Measurements from ENCODE around the gene TBXT. TPM values are rescaled to one million over a fixed set of nuclear protein-coding genes. Genes with fewer than 3 reads are reported as not detected.
"Not testable (repeated sequence)": the region's sequence is repeated elsewhere in the genome, so short reads cannot be mapped to it uniquely, and the experiment has no call there.

TBXT gene
- total RNA-seq, 2 donors from 2014 or later = not detected

- H3K27ac Mint-ChIP-seq = no peak overlapping the region
- ATAC-seq (replicated peaks in 1 of 2) (no peak), DNase-seq (no peak)
- no peak overlapping the region for H3K4me3 Mint-ChIP-seq
- peaks cover 57% of the 10 kb centered on the region for H3K27me3 Mint-ChIP-seq (ENCODE audit: low read depth)
- no peaks in the 10 kb centered on the region for H3K9me3 Mint-ChIP-seq
- peaks cover 0 to 4% of the 10 kb centered on the region in 2 donors for H3K36me3 Mint-ChIP-seq (ENCODE audit: insufficient read depth in 2 of 2)
- peaks cover 23% of the 10 kb centered on the region for H3K4me1 Mint-ChIP-seq (ENCODE audit: low read depth)
Measured at GRCh38 chr6:166165558-166166313, 1.9 kb downstream of the TBXT start.

DNA sequence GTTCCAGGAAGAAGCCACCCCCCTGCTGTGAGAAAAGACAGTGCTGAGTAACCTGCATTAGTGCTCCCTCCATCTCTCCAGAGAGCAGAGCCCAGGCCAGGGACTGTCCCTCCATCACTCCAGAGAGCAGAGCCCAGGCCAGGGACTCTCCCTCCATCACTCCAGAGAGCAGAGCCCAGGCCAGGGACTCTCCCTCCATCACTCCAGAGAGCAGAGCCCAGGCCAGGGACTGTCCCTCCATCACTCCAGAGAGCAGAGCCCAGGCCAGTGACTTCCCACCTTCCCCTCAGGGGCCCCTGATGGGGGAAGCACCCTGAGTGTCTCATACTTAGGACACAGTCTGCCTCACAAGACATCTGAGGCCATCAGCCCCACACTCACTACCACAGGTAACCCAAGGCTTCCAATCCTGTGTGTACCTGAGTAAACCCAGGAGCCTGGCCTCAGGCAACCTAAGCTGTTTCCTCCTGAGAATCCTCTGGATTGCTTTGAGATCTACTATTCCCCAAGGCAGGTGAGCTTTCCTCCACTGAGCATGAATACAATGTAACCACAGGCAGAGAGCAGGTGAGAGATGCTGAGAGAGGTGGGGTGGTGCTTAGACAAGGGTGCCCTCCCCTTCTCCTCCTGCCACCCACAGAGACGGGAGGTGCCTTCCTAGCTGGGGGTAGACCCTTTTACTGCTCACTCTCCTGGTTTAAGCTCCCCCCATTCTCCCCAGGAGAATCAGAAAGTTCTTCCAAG lies 4.9 kb downstream of the TBXT start:
- ATAC-seq (replicated peaks in 1 of 2) = peak; percentile 67 to 80

GRCh38 chr6:166157930-166158617 lies 9.6 kb downstream of the TBXT start:
- no peak for DNase-seq
- Mint-ChIP-seq H3K4me3 (no peak overlapping the region), H3K27ac (no peak overlapping the region), H3K36me3 (ENCODE audit: insufficient read depth in 2 of 2) (no peaks in the 10 kb centered on the region), H3K27me3 (ENCODE audit: low read depth) (peaks cover under 1% of the 10 kb centered on the region), H3K9me3 (no peaks in the 10 kb centered on the region), H3K4me1 (ENCODE audit: low read depth) (peaks cover 10% of the 10 kb centered on the region)
- no peak for ATAC-seq (replicated peaks in 1 of 2)

More for the DNA sequence above, 4.9 kb downstream of the TBXT start:
- DNase-seq = no peak
- Mint-ChIP-seq H3K27ac (no peak overlapping the region), H3K36me3 (ENCODE audit: insufficient read depth in 2 of 2) (no peaks in the 10 kb centered on the region), H3K4me1 (ENCODE audit: low read depth) (peaks cover 16% of the 10 kb centered on the region), H3K9me3 (no peaks in the 10 kb centered on the region), H3K4me3 (no peak overlapping the region), H3K27me3 (ENCODE audit: low read depth) (peaks cover 34% of the 10 kb centered on the region)

GRCh38 chr6:166156942-166157341 lies 10.7 kb downstream of the TBXT start:
- Mint-ChIP-seq H3K36me3 (ENCODE audit: insufficient read depth in 2 of 2) (no peaks in the 10 kb centered on the region), H3K9me3 (peaks cover under 1 to 2% of the 10 kb centered on the region in 2 donors), H3K27me3 (ENCODE audit: low read depth) (no peaks in the 10 kb centered on the region), H3K4me1 (ENCODE audit: low read depth) (no peaks in the 10 kb centered on the region), H3K4me3 (no peak overlapping the region), H3K27ac (no peak overlapping the region)
- DNase-seq (no peak), ATAC-seq (replicated peaks in 1 of 2) (no peak)

- no peaks in the 10 kb centered on the region for H3K4me1 Mint-ChIP-seq (ENCODE audit: low read depth)
- no peak overlapping the region for H3K27ac Mint-ChIP-seq
- peaks cover 5 to 7% of the 10 kb centered on the region in 2 donors for H3K9me3 Mint-ChIP-seq
- peaks cover 2 to 4% of the 10 kb centered on the region in 2 donors for H3K36me3 Mint-ChIP-seq (ENCODE audit: insufficient read depth in 2 of 2)
- DNase-seq (no peak), ATAC-seq (replicated peaks in 1 of 2) (no peak)
- no peaks in the 10 kb centered on the region for H3K27me3 Mint-ChIP-seq (ENCODE audit: low read depth)
- H3K4me3 Mint-ChIP-seq = no peak overlapping the region
Measured at GRCh38 chr6:166153966-166154365, 13.7 kb downstream of the TBXT start.

DNA sequence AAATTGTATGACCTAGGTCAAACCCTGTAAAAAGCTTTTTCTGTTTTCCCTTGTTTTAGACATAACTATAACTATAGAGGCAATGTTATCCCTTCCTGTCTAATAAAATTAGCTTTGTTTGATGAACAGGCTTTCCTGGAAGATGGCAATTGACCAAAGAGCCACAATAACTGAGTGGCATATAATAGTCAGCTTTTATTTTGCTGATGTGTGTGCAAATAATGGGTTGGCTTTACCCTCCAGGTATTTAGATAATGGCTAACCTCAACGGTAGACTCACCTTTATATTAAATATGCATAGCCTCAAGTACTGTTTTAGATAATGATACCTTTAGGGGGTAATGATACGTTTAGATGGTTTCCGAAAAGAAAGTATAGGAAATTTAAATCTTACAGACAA lies 15.0 kb downstream of the TBXT start:
- Mint-ChIP-seq H3K9me3 (peaks cover 5 to 7% of the 10 kb centered on the region in 2 donors), H3K27ac (no peak overlapping the region), H3K36me3 (ENCODE audit: insufficient read depth in 2 of 2) (peaks cover 2 to 4% of the 10 kb centered on the region in 2 donors), H3K27me3 (ENCODE audit: low read depth) (no peaks in the 10 kb centered on the region), H3K4me3 (no peak overlapping the region), H3K4me1 (ENCODE audit: low read depth) (no peaks in the 10 kb centered on the region)
- ATAC-seq (replicated peaks in 1 of 2) = no peak
- no peak for DNase-seq

DNA sequence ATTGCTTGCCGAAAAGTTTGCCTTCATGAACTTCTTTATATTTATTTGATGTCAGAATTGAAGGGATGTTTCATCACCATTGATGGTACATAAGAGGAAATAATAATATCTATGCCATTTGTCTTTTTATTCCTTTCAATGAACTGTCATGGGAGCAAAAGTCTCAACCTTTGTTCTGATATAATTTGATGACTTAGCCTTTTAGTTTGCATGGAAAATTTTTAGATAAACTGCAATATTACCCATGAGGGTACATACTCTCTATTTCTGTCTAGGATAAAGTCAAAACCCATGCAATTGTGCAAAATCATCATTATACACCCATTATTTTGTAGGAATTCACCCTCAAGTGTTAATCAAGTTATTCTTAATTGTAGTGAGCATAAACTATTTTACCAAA lies 15.9 kb downstream of the TBXT start:
- DNase-seq (no peak), ATAC-seq (replicated peaks in 1 of 2) (no peak)
- H3K9me3 Mint-ChIP-seq = peaks cover 5 to 7% of the 10 kb centered on the region in 2 donors
- H3K27me3 Mint-ChIP-seq (ENCODE audit: low read depth) = no peaks in the 10 kb centered on the region
- H3K4me1 Mint-ChIP-seq (ENCODE audit: low read depth) = no peaks in the 10 kb centered on the region
- no peak overlapping the region for H3K27ac Mint-ChIP-seq
- H3K4me3 Mint-ChIP-seq = no peak overlapping the region
- peaks cover 2 to 4% of the 10 kb centered on the region in 2 donors for H3K36me3 Mint-ChIP-seq (ENCODE audit: insufficient read depth in 2 of 2)

- Mint-ChIP-seq H3K27ac (no peak overlapping the region), H3K4me1 (ENCODE audit: low read depth) (no peaks in the 10 kb centered on the region), H3K4me3 (no peak overlapping the region), H3K36me3 (ENCODE audit: insufficient read depth in 2 of 2) (no peaks in the 10 kb centered on the region), H3K9me3 (peaks cover 0 to 2% of the 10 kb centered on the region in 2 donors), H3K27me3 (ENCODE audit: low read depth) (peaks cover 10% of the 10 kb centered on the region)
- no peak for ATAC-seq (replicated peaks in 1 of 2)
- DNase-seq = no peak
Measured at GRCh38 chr6:166145751-166146150, 21.9 kb downstream of the TBXT start.

- peaks cover 10% of the 10 kb centered on the region for H3K27me3 Mint-ChIP-seq (ENCODE audit: low read depth)
- H3K27ac Mint-ChIP-seq = no peak overlapping the region
- H3K4me3 Mint-ChIP-seq = no peak overlapping the region
- H3K36me3 Mint-ChIP-seq (ENCODE audit: insufficient read depth in 2 of 2) = no peaks in the 10 kb centered on the region
- no peaks in the 10 kb centered on the region for H3K4me1 Mint-ChIP-seq (ENCODE audit: low read depth)
- DNase-seq = no peak
- no peaks in the 10 kb centered on the region for H3K9me3 Mint-ChIP-seq
- no peak for ATAC-seq (replicated peaks in 1 of 2)
Measured at GRCh38 chr6:166143011-166143410, 24.6 kb downstream of the TBXT start.

DNA sequence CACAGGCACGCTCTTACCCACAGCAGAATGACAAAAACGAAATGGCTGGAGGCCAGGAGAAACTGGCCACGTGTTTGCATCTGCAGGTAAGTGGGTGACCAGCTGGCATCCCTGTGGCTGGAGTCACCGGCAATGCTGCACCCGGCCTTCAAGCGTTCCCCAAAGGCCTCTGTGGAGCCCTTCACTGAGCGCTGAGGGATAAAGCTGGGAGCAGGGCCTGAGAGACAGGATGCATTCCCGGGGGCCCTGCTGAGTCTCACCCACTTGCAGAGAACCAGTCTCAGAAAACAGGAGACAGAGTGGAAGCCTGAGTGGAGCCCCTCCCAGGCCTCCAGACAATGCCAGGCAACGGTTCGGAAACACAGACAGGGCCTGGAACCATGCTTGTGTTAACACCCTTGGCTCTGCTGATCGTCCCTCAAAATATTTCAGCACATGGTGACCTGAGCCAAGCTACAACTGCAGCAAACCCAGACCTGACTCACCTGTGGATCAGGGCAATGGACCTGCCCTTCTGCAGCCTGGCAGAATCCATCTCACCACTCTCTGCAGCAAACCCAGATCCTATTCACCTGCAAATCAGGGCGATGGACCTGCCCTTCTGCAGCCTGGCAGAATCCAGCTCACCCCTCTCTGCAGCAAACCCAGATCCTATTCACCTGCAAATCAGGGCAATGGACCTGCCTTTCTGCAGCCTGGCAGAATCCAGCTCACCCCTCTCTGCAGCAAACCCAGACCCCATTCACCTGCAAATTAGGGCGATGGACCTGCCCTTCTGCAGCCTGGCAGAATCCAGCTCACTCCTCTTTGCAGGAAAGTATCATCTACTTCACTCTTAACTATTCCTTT lies 39.8 kb downstream of the TBXT start:
- no peaks in the 10 kb centered on the region for H3K36me3 Mint-ChIP-seq (ENCODE audit: insufficient read depth in 2 of 2)
- ATAC-seq (replicated peaks in 1 of 2) = no peak
- no peak overlapping the region for H3K27ac Mint-ChIP-seq
- no peaks in the 10 kb centered on the region for H3K4me1 Mint-ChIP-seq (ENCODE audit: low read depth)
- no peak for DNase-seq
- no peak overlapping the region for H3K4me3 Mint-ChIP-seq
- no peaks in the 10 kb centered on the region for H3K9me3 Mint-ChIP-seq
- peaks cover 56% of the 10 kb centered on the region for H3K27me3 Mint-ChIP-seq (ENCODE audit: low read depth)

DNA sequence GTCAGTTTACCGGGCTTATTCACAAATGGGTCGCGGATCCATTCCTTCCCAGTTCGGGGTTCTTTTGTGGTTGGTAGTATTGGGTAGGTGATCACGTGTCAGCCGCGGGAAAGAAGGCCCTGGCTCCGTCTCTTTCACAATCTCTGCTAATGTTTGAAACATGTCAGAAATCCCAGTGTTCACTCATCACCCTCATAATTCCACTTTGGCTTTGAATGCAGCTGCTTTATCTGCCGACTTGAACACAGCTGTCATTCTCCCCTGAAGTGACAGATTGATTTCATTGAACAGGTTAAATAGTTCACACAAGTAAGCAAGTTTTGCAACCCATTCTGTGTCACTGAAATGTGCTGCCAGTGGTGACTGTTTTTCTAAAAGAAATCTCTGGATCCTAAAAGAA lies 44.5 kb downstream of the TBXT start:
- H3K27me3 Mint-ChIP-seq (ENCODE audit: low read depth) = peaks cover 43% of the 10 kb centered on the region
- H3K4me1 Mint-ChIP-seq (ENCODE audit: low read depth); ATAC-seq (replicated peaks in 1 of 2); H3K36me3 Mint-ChIP-seq (ENCODE audit: insufficient read depth in 2 of 2); H3K4me3 Mint-ChIP-seq; H3K27ac Mint-ChIP-seq; DNase-seq; H3K9me3 Mint-ChIP-seq: not testable (repeated sequence)

DNA sequence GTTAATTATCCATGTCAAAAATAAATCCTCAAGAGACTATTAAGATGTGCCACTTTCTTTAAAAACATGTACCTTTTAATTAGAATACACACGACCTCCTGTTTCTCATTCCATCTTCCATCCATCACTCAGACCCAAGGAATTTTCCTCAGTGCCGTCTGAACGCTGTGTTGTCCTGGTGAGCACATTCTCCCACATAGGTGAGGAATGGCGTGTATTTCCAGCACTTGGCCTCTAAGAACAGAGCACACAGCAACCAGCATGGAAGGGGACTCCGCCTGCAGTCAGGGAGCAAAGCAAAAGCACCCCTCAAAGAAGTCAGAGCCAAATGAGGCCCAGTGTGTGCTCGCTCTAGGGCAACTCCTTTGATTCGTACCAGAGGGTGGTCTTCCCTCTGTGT lies 45.9 kb downstream of the TBXT start:
- DNase-seq (no peak), ATAC-seq (replicated peaks in 1 of 2) (no peak)
- Mint-ChIP-seq H3K4me1 (ENCODE audit: low read depth) (no peaks in the 10 kb centered on the region), H3K27ac (no peak overlapping the region), H3K9me3 (no peaks in the 10 kb centered on the region), H3K27me3 (ENCODE audit: low read depth) (peaks cover 32% of the 10 kb centered on the region), H3K4me3 (no peak overlapping the region), H3K36me3 (ENCODE audit: insufficient read depth in 2 of 2) (no peaks in the 10 kb centered on the region)

All from activated T-cell treated with anti-CD3 and anti-CD28 coated beads, Interleukin-2, amount 50 U/mL, for 72 hours (primary cell).